DLD1 (cell line): ENCODE results near the gene DGKE.

ENCODE experiments used
- in situ Hi-C: cut with HindIII; loops from 2 replicates; pipeline ENCODE4 v1.10.0; 2017; ENCODE audit warnings: low sequenced_read_pairs

The DGKE gene

DNA sequence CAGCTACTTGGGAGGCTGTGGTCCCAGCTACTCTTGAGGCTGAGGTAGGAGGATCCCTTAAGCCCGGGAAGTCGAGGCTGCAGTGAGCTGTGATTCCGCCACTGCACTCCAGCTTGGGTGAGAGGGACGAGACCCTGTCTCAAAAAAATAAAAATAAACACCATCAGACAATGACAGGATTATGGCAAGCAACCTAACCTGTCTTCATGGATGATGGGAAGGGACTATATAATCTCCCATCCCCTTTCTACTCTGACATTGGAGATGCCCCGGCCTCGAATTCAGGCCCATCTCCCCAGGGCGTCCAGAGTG is 79.0 kb downstream of the DGKE start:
- in situ Hi-C loops = no loop called here

DNA sequence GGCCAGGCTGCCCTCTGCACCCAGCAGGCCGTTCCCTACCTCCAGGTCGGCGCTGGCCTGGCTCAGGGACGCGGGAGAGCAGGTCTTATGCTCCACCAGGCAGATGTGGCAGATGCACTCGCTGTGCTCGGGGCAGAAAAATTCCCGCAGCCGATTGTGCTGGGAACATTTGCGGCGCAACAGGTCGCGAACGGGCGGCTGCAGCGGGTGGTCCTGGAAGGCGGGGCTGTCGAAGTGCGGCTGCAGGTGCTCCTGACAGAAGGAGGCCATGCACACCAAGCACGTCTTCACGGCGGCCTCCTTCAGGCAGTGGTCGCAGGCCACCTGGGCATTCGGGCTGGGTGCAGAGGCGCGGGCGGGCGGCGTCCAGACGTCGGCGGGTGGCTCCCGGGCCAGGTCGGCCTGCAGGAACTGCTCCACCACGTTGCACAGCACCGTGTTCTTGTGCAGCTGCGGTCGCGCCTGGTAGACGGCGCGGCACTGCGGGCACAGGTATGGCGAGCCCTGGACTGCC is 79.5 kb downstream of the DGKE start:
- in situ Hi-C loops = no loop called here

GRCh38 chr17:56913867-56914580 is 80.1 kb downstream of the DGKE start, which contains the start of gene TRIM25:
Gene TRIM25 (minus strand): TSS chr17:56914049. CDS start chr17:56913988, 61 bp downstream.
- in situ Hi-C loops = no loop called here

- in situ Hi-C loops = no loop called here
These were observed 80.8 kb downstream of the DGKE start for GRCh38 chr17:56914581-56915273.

GRCh38 chr17:56917559-56918296 is 83.8 kb downstream of the DGKE start:
- in situ Hi-C loops = no loop called here

GRCh38 chr17:56918916-56919315 is 85.0 kb downstream of the DGKE start:
- in situ Hi-C loops = no loop called here
